BLaER1 treated with 17β-estradiol and CSF1 and Interleukin-3, amounts not matched to agents 10 nM and 100 nM (cell line): ENCODE measurements around the gene THEMIS.
"Not testable (repeated sequence)": the region's sequence is repeated elsewhere in the genome, so short reads cannot be mapped to it uniquely, and the experiment has no call there.

Experiments used
- H3K27ac ChIP-seq, 11 experiments: shearing (Covaris generic); formaldehyde crosslinking; 2 replicates each; pipeline ENCODE4 v1.8.1; 2022
- H3K27me3 ChIP-seq, 11 experiments: shearing (Covaris generic); formaldehyde crosslinking; 2 replicates each; pipeline ENCODE4 v1.8.1; 2022
- H3K36me3 ChIP-seq, 11 experiments: shearing (Covaris generic); formaldehyde crosslinking; 2 replicates each; pipeline ENCODE4 v1.8.1; 2022
- H3K4me1 ChIP-seq, 10 experiments: shearing (Covaris generic); formaldehyde crosslinking; 2 replicates each; pipeline ENCODE4 v1.8.1; 2022
- H3K4me2 ChIP-seq, 11 experiments: shearing (Covaris generic); formaldehyde crosslinking; 2 replicates each; pipeline ENCODE4 v1.8.1; 2022
- H3K4me3 ChIP-seq, 10 experiments: shearing (Covaris generic); formaldehyde crosslinking; 2 replicates each; pipeline ENCODE4 v1.8.1; 2022
- H3K9ac ChIP-seq, 11 experiments: shearing (Covaris generic); formaldehyde crosslinking; 2 replicates each; pipeline ENCODE4 v1.8.1; 2022
- H3K9me3 ChIP-seq, 11 experiments: shearing (Covaris generic); formaldehyde crosslinking; replicated peaks in 1 of 11; 2 replicates each; pipeline ENCODE4 v1.8.1; 2022
- H4K20me1 ChIP-seq, 11 experiments: shearing (Covaris generic); formaldehyde crosslinking; 2 replicates each; pipeline ENCODE4 v1.8.1; 2022
- Cebpa-rat ChIP-seq, 11 experiments: shearing (Covaris generic); IDR thresholded peaks; 2 replicates each; pipeline ENCODE4 v1.8.1; 2022

Gene THEMIS

GRCh38 chr6:127690588-127690987, 210.3 kb downstream of the THEMIS start:
- Histone ChIP-seq H3K27me3 (no peaks in the 10 kb centered on the region), H3K4me2 (no peak overlapping the region), H3K36me3 (no peaks in the 10 kb centered on the region), H3K9me3 (peaks cover 0 to 8% (median 6%) of the 10 kb centered on the region in 11 experiments; a peak in 11 of 22 replicates), H3K4me1 (no peaks in the 10 kb centered on the region), H3K4me3 (no peak overlapping the region), H4K20me1 (no peaks in the 10 kb centered on the region), H3K27ac (no peak overlapping the region), H3K9ac (no peak overlapping the region)
- no peak for TF ChIP-seq Cebpa-rat (IDR thresholded peaks at IDR 0.05)

- Histone ChIP-seq H3K4me1 (no peaks in the 10 kb centered on the region), H3K4me3 (no peak overlapping the region), H4K20me1 (no peaks in the 10 kb centered on the region), H3K9ac (no peak overlapping the region), H3K27ac (no peak overlapping the region), H3K4me2 (no peak overlapping the region), H3K36me3 (no peaks in the 10 kb centered on the region), H3K9me3 (peaks cover 0 to 8% (median 6%) of the 10 kb centered on the region in 11 experiments; a peak in 11 of 22 replicates), H3K27me3 (no peaks in the 10 kb centered on the region)
- TF ChIP-seq Cebpa-rat (IDR thresholded peaks at IDR 0.05) = no peak
Measured at GRCh38 chr6:127690092-127690491, 210.8 kb downstream of the THEMIS start.

- H3K27ac ChIP-seq, H3K4me2 ChIP-seq, H3K9ac ChIP-seq, H3K27me3 ChIP-seq, H3K9me3 ChIP-seq, H4K20me1 ChIP-seq, H3K4me3 ChIP-seq, H3K36me3 ChIP-seq: not testable (repeated sequence)
- H3K4me1 ChIP-seq = peaks cover 0 to 17% (median 0%) of the 10 kb centered on the region in 10 experiments; a peak in 7 of 20 replicates
Measured at GRCh38 chr6:127687490-127687889, 213.4 kb downstream of the THEMIS start.

- H3K4me1 ChIP-seq = peaks cover 0 to 17% (median 0%) of the 10 kb centered on the region in 10 experiments; a peak in 7 of 20 replicates
- H3K4me2 ChIP-seq = no peak overlapping the region
- no peak overlapping the region for H3K27ac ChIP-seq
- TF ChIP-seq Cebpa-rat (IDR thresholded peaks at IDR 0.05) = no peak
- no peaks in the 10 kb centered on the region for H3K27me3 ChIP-seq
- H3K4me3 ChIP-seq = no peak overlapping the region
- no peak overlapping the region for H3K9ac ChIP-seq
- H4K20me1 ChIP-seq = no peaks in the 10 kb centered on the region
- no peaks in the 10 kb centered on the region for H3K36me3 ChIP-seq
- H3K9me3 ChIP-seq = peaks cover 0 to 8% (median 6%) of the 10 kb centered on the region in 11 experiments; a peak in 11 of 22 replicates
Measured at GRCh38 chr6:127686084-127686483, 214.8 kb downstream of the THEMIS start.

- TF ChIP-seq Cebpa-rat (IDR thresholded peaks at IDR 0.05) = no peak
- peak overlapping the region in 2 of 11 experiments; percentile 7 to 42; a peak in 4 of 22 replicates for H3K4me2 ChIP-seq
- no peak overlapping the region for H3K4me3 ChIP-seq
- H3K27me3 ChIP-seq = no peaks in the 10 kb centered on the region
- peaks cover 0 to 8% (median 6%) of the 10 kb centered on the region in 11 experiments; a peak in 11 of 22 replicates for H3K9me3 ChIP-seq
- H4K20me1 ChIP-seq = no peaks in the 10 kb centered on the region
- no peaks in the 10 kb centered on the region for H3K36me3 ChIP-seq
- H3K9ac ChIP-seq = no peak overlapping the region
- H3K4me1 ChIP-seq = peaks cover 0 to 17% (median 0%) of the 10 kb centered on the region in 10 experiments; a peak in 7 of 20 replicates
- no peak overlapping the region for H3K27ac ChIP-seq
Measured at GRCh38 chr6:127684501-127684900, 216.4 kb downstream of the THEMIS start.
